UCSD-AML1 (cell line): Measurements from ENCODE around the gene IL31RA.
"Not testable (repeated sequence)": the region's sequence is repeated elsewhere in the genome, so short reads cannot be mapped to it uniquely, and the experiment has no call there.

ENCODE experiments used
- DNase-seq: peaks from one replicate; lab custom pipeline; 2025; ENCODE audit not compliant: unreplicated experiment; lab: John Stamatoyannopoulos, UW

Gene IL31RA

GRCh38 chr5:55850839-55851674, at the start of gene IL31RA:
TSS of gene IL31RA (plus strand) at chr5:55851357. CDS start at chr5:55851571, 214 bp downstream.
- no peak for DNase-seq

GRCh38 chr5:55808814-55809213, 42.3 kb upstream of the IL31RA start:
- DNase-seq = not testable (repeated sequence)

- not testable (repeated sequence) for DNase-seq
Measured at GRCh38 chr5:55815939-55816338, 35.2 kb upstream of the IL31RA start.

GRCh38 chr5:55816342-55816741, 34.8 kb upstream of the IL31RA start:
- DNase-seq = no peak

- DNase-seq = no peak
Measured at GRCh38 chr5:55817030-55817429, 34.1 kb upstream of the IL31RA start.

GRCh38 chr5:55820488-55820887, 30.7 kb upstream of the IL31RA start:
- DNase-seq = no peak

GRCh38 chr5:55821731-55822512, 29.2 kb upstream of the IL31RA start:
- no peak for DNase-seq

GRCh38 chr5:55823151-55823796, 27.9 kb upstream of the IL31RA start:
- no peak for DNase-seq

- no peak for DNase-seq
Measured at GRCh38 chr5:55829956-55830355, 21.2 kb upstream of the IL31RA start.

- DNase-seq = no peak
Measured at GRCh38 chr5:55832446-55832845, 18.7 kb upstream of the IL31RA start.

GRCh38 chr5:55836191-55836590, 15.0 kb upstream of the IL31RA start:
- no peak for DNase-seq

GRCh38 chr5:55841976-55842375, 9.2 kb upstream of the IL31RA start:
- no peak for DNase-seq

GRCh38 chr5:55847837-55848236, 3.3 kb upstream of the IL31RA start:
- no peak for DNase-seq

- no peak for DNase-seq
Measured at GRCh38 chr5:55848783-55849182, 2.4 kb upstream of the IL31RA start.

GRCh38 chr5:55851675-55851979, 470 bp downstream of the IL31RA start:
- no peak for DNase-seq

GRCh38 chr5:55852503-55852902, 1.3 kb downstream of the IL31RA start:
- DNase-seq = no peak

- no peak for DNase-seq
Measured at GRCh38 chr5:55853041-55853670, 2.0 kb downstream of the IL31RA start.

GRCh38 chr5:55853818-55854217, 2.7 kb downstream of the IL31RA start:
- no peak for DNase-seq

- peak; percentile 23 for DNase-seq
Measured at GRCh38 chr5:55855509-55855908, 4.4 kb downstream of the IL31RA start.

GRCh38 chr5:55856516-55857246, 5.5 kb downstream of the IL31RA start:
- DNase-seq = no peak

GRCh38 chr5:55857247-55857640, 6.1 kb downstream of the IL31RA start:
- DNase-seq = no peak
